22Rv1 (cell line): ENCODE results near the gene IFITM5.
"Not testable (repeated sequence)": the region's sequence is repeated elsewhere in the genome, so short reads cannot be mapped to it uniquely, and the experiment has no call there.

Experiments
- CTCF ChIP-seq: fragments of 450-650 bp; IDR thresholded peaks from 2 replicates; pipeline ENCODE4 v1.5.1; 2017; ENCODE audit warnings: mild to moderate bottlenecking
- ZFX ChIP-seq: fragments of 450-650 bp; IDR thresholded peaks from 2 replicates; pipeline ENCODE4 v1.6.1; 2017; ENCODE audit warnings: antibody characterized with exemption, borderline replicate concordance

GRCh38 chr11:311013-311748, 11.9 kb upstream of the IFITM5 start:
- not testable (repeated sequence) for TF ChIP-seq CTCF, ZFX
